H1 (cell line): ENCODE results near the gene CFAP61. TPM values are rescaled to one million over a fixed set of nuclear protein-coding genes. Genes with fewer than 3 reads are reported as not detected.

Experiments
- CTCF ChIA-PET: fragments of 300-600 bp; sonication (Branson Sonifier 250); formaldehyde crosslinking; loops from one replicate; lab custom pipeline; 2021; ENCODE audit not compliant: partially characterized antibody; lab: Charles Lee
- POLR2A ChIA-PET: fragments of 300-600 bp; sonication (Branson Sonifier 250); formaldehyde crosslinking; loops from one replicate; lab custom pipeline; 2021; ENCODE audit warnings: inconsistent platforms; ENCODE audit not compliant: partially characterized antibody; lab: Charles Lee
- DNase-seq, 2 experiments: peaks; one replicate each; pipeline versions ENCODE4 v3.0.0 to v3.0.0-alpha.2; 2010 to 2022; ENCODE audit warnings: low spot score in 2 of 2, low read depth in 1 of 2, mixed read lengths in 1 of 2
- FAIRE-seq: peaks from 2 replicates; lab custom pipeline; 2011; peaks lifted over from hg19 to GRCh38; lab: Jason Lieb, UNC
- H2AFZ ChIP-seq: 2 replicates; pipeline ENCODE4 v1.8.1; 2012; ENCODE audit warnings: low read length, inconsistent platforms
- H2AK5ac ChIP-seq: 2 replicates; pipeline ENCODE4 v1.6.1; 2013; ENCODE audit warnings: low read depth, low read length
- H2BK120ac ChIP-seq: replicated peaks from 2 replicates; pipeline ENCODE3; 2013; ENCODE audit warnings: low read depth, low read length, inconsistent platforms
- H2BK12ac ChIP-seq: 2 replicates; pipeline ENCODE4 v1.6.1; 2013; ENCODE audit warnings: low read depth, low read length
- H2BK15ac ChIP-seq: 2 replicates; pipeline ENCODE4 v1.6.1; 2013; ENCODE audit warnings: low read length
- H2BK20ac ChIP-seq: 2 replicates; pipeline ENCODE4 v1.6.1; 2013; ENCODE audit warnings: low read length
- H2BK5ac ChIP-seq: 2 replicates; pipeline ENCODE4 v1.6.1; 2013; ENCODE audit warnings: low read depth, low read length
- H3K14ac ChIP-seq: 2 replicates; pipeline ENCODE4 v1.6.1; 2013; ENCODE audit warnings: inconsistent platforms; ENCODE audit not compliant: insufficient read length
- H3K18ac ChIP-seq: 2 replicates; pipeline ENCODE4 v1.6.1; 2013; ENCODE audit warnings: low read length; ENCODE audit errors: extremely low read depth
- H3K23ac ChIP-seq: 2 replicates; pipeline ENCODE4 v1.6.1; 2013; ENCODE audit warnings: inconsistent platforms; ENCODE audit not compliant: insufficient read length
- H3K23me2 ChIP-seq: 2 replicates; pipeline ENCODE4 v1.6.1; 2013; ENCODE audit warnings: low read depth, low read length
- H3K27ac ChIP-seq: 2 replicates; pipeline ENCODE4 v1.6.1; 2011; ENCODE audit warnings: low read depth, low read length, inconsistent platforms
- H3K27me3 ChIP-seq, 4 experiments: replicated peaks in 1 of 4; 1 replicate in 1 of 4; 2 replicates in 3 of 4; pipeline versions ENCODE4 v1.6.1 to v1.8.1; 2011 to 2013; ENCODE audit warnings: low read length in 3 of 4, mild to moderate bottlenecking in 3 of 4, inconsistent platforms in 2 of 4, mixed read lengths in 2 of 4, moderate library complexity in 1 of 4; ENCODE audit not compliant: control insufficient read depth in 3 of 4, insufficient read depth in 3 of 4; ENCODE audit errors: extremely low read depth in 1 of 4
- H3K36me3 ChIP-seq, 4 experiments: 2 replicates each; pipeline versions ENCODE4 v1.6.1 to v1.8.1; 2011 to 2013; ENCODE audit warnings: mild to moderate bottlenecking in 4 of 4, low read length in 3 of 4, moderate library complexity in 2 of 4, control low read depth in 1 of 4, inconsistent platforms in 1 of 4; ENCODE audit not compliant: insufficient read depth in 4 of 4, control insufficient read depth in 2 of 4
- H3K4ac ChIP-seq: replicated peaks from 2 replicates; pipeline ENCODE3; 2013; ENCODE audit warnings: low read length, low read depth, mixed read lengths, inconsistent platforms; ENCODE audit not compliant: insufficient read length
- H3K4me1 ChIP-seq, 4 experiments: replicated peaks in 1 of 4; 1 replicate in 1 of 4; 2 replicates in 3 of 4; pipeline versions ENCODE4 v1.6.1 to v1.8.1; 2011 to 2013; ENCODE audit warnings: low read length in 3 of 4, inconsistent platforms in 2 of 4, mixed read lengths in 1 of 4; ENCODE audit not compliant: insufficient read depth in 4 of 4, control insufficient read depth in 3 of 4
- H3K4me2 ChIP-seq, 2 experiments: 2 replicates each; pipeline versions ENCODE4 v1.6.1 to v1.8.1; 2011 to 2013; ENCODE audit warnings: low read depth in 2 of 2, low read length in 2 of 2, control low read depth in 1 of 2, inconsistent platforms in 1 of 2, mild to moderate bottlenecking in 1 of 2; ENCODE audit not compliant: insufficient read depth in 1 of 2
- H3K4me3 ChIP-seq, 4 experiments: fragments of 200-600, 300-600 bp in 1 of 4; sonication (generic), shearing (Covaris generic), sonication (Bioruptor Twin) in 1 of 4; 2 replicates each; pipeline versions ENCODE4 v1.5.1 to v1.8.1; 2011 to 2016; ENCODE audit warnings: low read length in 4 of 4, low read depth in 3 of 4, control low read depth in 2 of 4, inconsistent platforms in 2 of 4, mild to moderate bottlenecking in 2 of 4, mixed read lengths in 1 of 4, moderate library complexity in 1 of 4; ENCODE audit not compliant: insufficient read depth in 2 of 4; ENCODE audit errors: extremely low read depth in 1 of 4
- H3K56ac ChIP-seq: replicated peaks from 2 replicates; pipeline ENCODE3; 2013; ENCODE audit warnings: low read depth, mild to moderate bottlenecking, mixed read lengths, low read length, inconsistent platforms; ENCODE audit not compliant: insufficient read length
- H3K79me1 ChIP-seq: 2 replicates; pipeline ENCODE4 v1.6.1; 2013; ENCODE audit warnings: low read depth, low read length, control low read depth
- H3K79me2 ChIP-seq, 2 experiments: 2 replicates each; pipeline versions ENCODE4 v1.6.1 to v1.8.1; 2012 to 2013; ENCODE audit warnings: low read length in 2 of 2, mild to moderate bottlenecking in 2 of 2, inconsistent platforms in 1 of 2; ENCODE audit not compliant: insufficient read depth in 2 of 2, control insufficient read depth in 1 of 2
- H3K9ac ChIP-seq, 4 experiments: replicated peaks in 1 of 4; 1 replicate in 1 of 4; 2 replicates in 3 of 4; pipeline versions ENCODE4 v1.6.1 to v1.8.1; 2011 to 2013; ENCODE audit warnings: low read depth in 3 of 4, low read length in 3 of 4, control low read depth in 2 of 4, mild to moderate bottlenecking in 2 of 4, moderate library complexity in 2 of 4, inconsistent platforms in 1 of 4; ENCODE audit errors: extremely low read depth in 1 of 4
- H3K9me3 ChIP-seq, 2 experiments: 2 replicates each; pipeline versions ENCODE4 v1.6.1 to v1.8.1; 2012 to 2013; ENCODE audit warnings: mild to moderate bottlenecking in 2 of 2, moderate library complexity in 2 of 2, control low read depth in 1 of 2, inconsistent platforms in 1 of 2, low read depth in 1 of 2, low read length in 1 of 2, mixed read lengths in 1 of 2; ENCODE audit not compliant: insufficient read depth in 2 of 2
- H4K20me1 ChIP-seq, 2 experiments: replicated peaks in 1 of 2; 2 replicates each; pipeline versions ENCODE3 to v1.8.1; 2011 to 2013; ENCODE audit warnings: inconsistent platforms in 2 of 2, low read length in 2 of 2, mild to moderate bottlenecking in 1 of 2; ENCODE audit not compliant: insufficient read depth in 2 of 2, control insufficient read depth in 1 of 2
- H4K5ac ChIP-seq: 2 replicates; pipeline ENCODE4 v1.6.1; 2013; ENCODE audit warnings: low read length, low read depth, mixed read lengths, inconsistent platforms; ENCODE audit not compliant: insufficient read length
- H4K8ac ChIP-seq: 2 replicates; pipeline ENCODE4 v1.8.0; 2013; ENCODE audit warnings: mild to moderate bottlenecking, moderate library complexity, low read length, inconsistent platforms; ENCODE audit not compliant: insufficient read depth; ENCODE audit errors: extremely low read depth
- H4K91ac ChIP-seq: replicated peaks from 2 replicates; pipeline ENCODE3; 2013; ENCODE audit warnings: low read length, mixed read lengths, inconsistent platforms; ENCODE audit not compliant: insufficient read length
- RFX5 ChIP-seq: IDR thresholded peaks from 2 replicates; pipeline ENCODE4 v1.6.1; 2011; ENCODE audit warnings: low read depth, low read length, improper control_type of control experiment, borderline replicate concordance
- SP1 ChIP-seq: IDR thresholded peaks from 2 replicates; pipeline ENCODE4 v1.6.1; 2011; ENCODE audit warnings: low read depth, low read length
- WGBS, 2 experiments: shearing (Covaris generic) in 1 of 2; methylation state at CpG; one replicate each; pipeline versions ENCODE4 v1.1.6 to v1.1.7; 2013 to 2015; ENCODE audit warnings: low lambda C conversion rate in 2 of 2, mixed read lengths in 2 of 2, inconsistent platforms in 1 of 2, low coverage in 1 of 2, missing lambda C conversion rate in 1 of 2; ENCODE audit not compliant: insufficient replicate concordance in 2 of 2, insufficient coverage in 1 of 2, insufficient read length in 1 of 2; ENCODE audit errors: extremely low coverage in 1 of 2, missing lambda C conversion rate in 1 of 2; 5-methylcytosine and 5-hydroxymethylcytosine counted together
- polyA plus RNA-seq, 7 experiments: library from polyadenylated mRNA; depleted of rRNA in 3 of 7; stranded (reverse) in 5 of 7; unstranded in 2 of 7; fragments of >200 nt in 5 of 7; fragments of 200-250 nt in 2 of 7; gene quantifications; 1 replicate in 5 of 7; 2 replicates in 1 of 7; 4 replicates in 1 of 7; pipeline versions ENCODE4 v1.2.1 to v1.2.3, GENCODE V29; 2011 to 2013; ENCODE audit warnings: missing spikeins in 2 of 7, mixed read lengths in 2 of 7
- total RNA-seq: library from RNA; stranded (reverse); fragmentation: NEBNext Ultra II Directional; extraction: Animal tissue kit (Norgen Biotek cat#: 25700); gene quantifications from 2 replicates; pipeline ENCODE4 v1.2.1, GENCODE V29; 2021

The CFAP61 gene
- total and polyA plus RNA-seq, 2 of the 8 experiments (the other 6 are each of a cell fraction or from before 2014, with no cell fraction given) = 0.29 to 0.61 TPM

GRCh38 chr20:20303742-20304141, 251.4 kb downstream of the CFAP61 start:
- Histone ChIP-seq H2BK5ac (no peak overlapping the region), H3K36me3 (no peaks in the 10 kb centered on the region), H2BK12ac (no peak overlapping the region), H3K27ac (no peak overlapping the region), H3K56ac (no peak overlapping the region), H3K4ac (no peak overlapping the region), H4K8ac (no peak overlapping the region), H3K79me1 (no peaks in the 10 kb centered on the region), H3K4me3 (no peak overlapping the region), H3K23ac (no peak overlapping the region), H2BK120ac (no peak overlapping the region), H3K18ac (no peak overlapping the region), H4K91ac (no peak overlapping the region), H3K4me1 (no peaks in the 10 kb centered on the region), H3K4me2 (no peak overlapping the region), H2BK15ac (0 out of 2 replicates have a peak overlapping the region, but pooled peaks have one; percentile 53), H3K27me3 (no peaks in the 10 kb centered on the region), H3K79me2 (no peaks in the 10 kb centered on the region), H3K9me3 (no peaks in the 10 kb centered on the region), H4K20me1 (no peaks in the 10 kb centered on the region), H2AK5ac (no peak overlapping the region), H3K23me2 (no peaks in the 10 kb centered on the region; the same call in 1 of the 2 replicates), H2AFZ (peak overlapping the region; percentile 52; the same call in 1 of the 2 replicates), H2BK20ac (no peak overlapping the region), H3K9ac (no peak overlapping the region), H3K14ac (no peak overlapping the region), H4K5ac (no peak overlapping the region)
- ChIA-PET POLR2A (no interaction called here), CTCF (interaction anchor here (0.7 kb wide), 1 partner anchor 31 kb away, joined by 3 read pairs; no protein-coding TSS in a partner anchor)
- DNase-seq (no peak), FAIRE-seq (no peak)
- peak; percentile 84 for TF ChIP-seq RFX5
- TF ChIP-seq SP1 = no peak
- 86% methylated on average over 14 of the region's 15 CpGs; no CpG with 5 or more reads in 1 of the 2 experiments for WGBS, 2 experiments
